Muscle of arm (tissue), 14 donors: ENCODE data around the gene PFKL. TPM values are rescaled to one million over a fixed set of nuclear protein-coding genes. Genes with fewer than 3 reads are reported as not detected.

Source experiments
- DNase-seq: peaks from one replicate; pipeline ENCODE4 v3.0.0-alpha.2; 2013
- long read RNA-seq, 11 donors: transcript quantifications; one replicate each; lab custom pipeline, GENCODE V29; 2026
- polyA plus RNA-seq, 12 donors: library from polyadenylated mRNA; unstranded; fragments of 120-200 nt; gene quantifications; one replicate each; pipeline ENCODE4 v1.2.1, GENCODE V29; 2013; ENCODE audit not compliant: insufficient read length in 12 of 12

PFKL gene
- polyA plus RNA-seq = 10 to 100 TPM in 11 of 12 donors, not detected in 1; 38.5 to 85.1 (median 52.2) TPM
- long read RNA-seq, donor 1, transcript PFKL-201 (22 exons, 2,912 nt) = major isoform, 25 of 145 reads
- long read RNA-seq, donor 1, partial matches to known transcripts = 118 of 145 reads
- long read RNA-seq, donor 1, other reads (novel, unspliced or antisense) = 0 of 145 reads
- long read RNA-seq, donor 2, transcript PFKL-201 (22 exons, 2,912 nt) = major isoform, 13 of 29 reads
- long read RNA-seq, donor 2, partial matches to known transcripts = 16 of 29 reads
- long read RNA-seq, donor 2, other reads (novel, unspliced or antisense) = 0 of 29 reads
- long read RNA-seq, donor 3, partial matches to known transcripts = 11 of 12 reads
- long read RNA-seq, donor 3, other reads (novel, unspliced or antisense) = 0 of 12 reads
- long read RNA-seq, donor 4, partial matches to known transcripts = 7 of 9 reads
- long read RNA-seq, donor 4, other reads (novel, unspliced or antisense) = 0 of 9 reads
- long read RNA-seq, donor 5, transcript PFKL-201 (22 exons, 2,912 nt) = major isoform, 23 of 49 reads
- long read RNA-seq, donor 5, partial matches to known transcripts = 14 of 49 reads
- long read RNA-seq, donor 5, other reads (novel, unspliced or antisense) = 6 of 49 reads
- long read RNA-seq, donor 6, transcript PFKL-201 (22 exons, 2,912 nt) = major isoform, 9 of 11 reads
- long read RNA-seq, donor 6, partial matches to known transcripts = 0 of 11 reads
- long read RNA-seq, donor 6, other reads (novel, unspliced or antisense) = 0 of 11 reads
- long read RNA-seq, donor 7, transcript PFKL-201 (22 exons, 2,912 nt) = major isoform, 5 of 5 reads
- long read RNA-seq, donor 7, partial matches to known transcripts = 0 of 5 reads
- long read RNA-seq, donor 7, other reads (novel, unspliced or antisense) = 0 of 5 reads
- long read RNA-seq, donor 8, transcript PFKL-201 (22 exons, 2,912 nt) = major isoform, 11 of 21 reads
- long read RNA-seq, donor 8, partial matches to known transcripts = 10 of 21 reads
- long read RNA-seq, donor 8, other reads (novel, unspliced or antisense) = 0 of 21 reads
- long read RNA-seq, donor 9, transcript PFKL-201 (22 exons, 2,912 nt) = major isoform, 7 of 25 reads
- long read RNA-seq, donor 9, partial matches to known transcripts = 17 of 25 reads
- long read RNA-seq, donor 9, other reads (novel, unspliced or antisense) = 0 of 25 reads
- long read RNA-seq, donor 10, transcript PFKL-201 (22 exons, 2,912 nt) = major isoform, 11 of 17 reads
- long read RNA-seq, donor 10, partial matches to known transcripts = 6 of 17 reads
- long read RNA-seq, donor 10, other reads (novel, unspliced or antisense) = 0 of 17 reads
- long read RNA-seq, donor 11, transcript PFKL-201 (22 exons, 2,912 nt) = major isoform, 11 of 37 reads
- long read RNA-seq, donor 11, partial matches to known transcripts = 26 of 37 reads
- long read RNA-seq, donor 11, other reads (novel, unspliced or antisense) = 0 of 37 reads

DNA sequence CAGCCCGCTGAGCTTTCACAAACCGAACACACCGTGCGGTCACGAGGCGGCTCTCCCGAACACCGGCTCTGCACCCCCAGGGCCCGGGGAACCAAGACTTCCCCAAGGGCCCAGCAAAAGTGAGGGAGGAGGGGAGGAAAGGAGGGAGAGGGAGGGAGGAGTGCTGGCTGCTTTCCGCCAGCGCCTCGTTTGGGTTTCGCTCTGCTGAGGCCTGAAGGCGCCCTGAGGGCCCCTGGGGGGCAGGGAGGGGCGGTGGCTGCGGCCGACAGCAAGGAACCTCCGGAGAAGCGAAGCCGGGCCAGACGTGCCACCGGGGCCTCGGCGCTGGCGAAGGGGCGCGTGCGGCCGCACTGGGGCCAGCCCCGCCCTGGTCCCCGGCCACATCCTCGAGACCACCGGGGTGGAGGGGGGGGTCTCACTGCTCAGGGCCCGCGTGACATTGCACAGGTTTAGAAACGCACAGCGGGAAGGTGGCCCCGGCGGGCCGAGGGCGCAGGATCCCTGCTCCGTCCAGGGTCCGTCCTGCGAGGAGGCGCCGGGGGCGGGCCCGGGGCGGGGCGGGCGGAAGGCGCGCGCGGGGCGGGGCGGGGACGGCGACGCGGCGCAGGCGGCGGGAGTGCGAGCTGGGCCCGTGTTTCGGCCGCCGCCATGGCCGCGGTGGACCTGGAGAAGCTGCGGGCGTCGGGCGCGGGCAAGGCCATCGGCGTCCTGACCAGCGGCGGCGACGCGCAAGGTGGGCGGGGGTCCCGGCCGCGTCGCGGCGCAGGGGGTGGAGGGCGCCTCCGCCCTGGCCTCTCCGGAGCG lies at the start of gene PFKL:
Gene PFKL (plus strand): TSS at position 596 of the 804 bp plus-strand sequence. CDS start 53 bp downstream, at position 649.
- peak; percentile 41 for DNase-seq

- no peak for DNase-seq
Observed at GRCh38 chr21:44253832-44254710, 45.8 kb upstream of the PFKL start.

DNA sequence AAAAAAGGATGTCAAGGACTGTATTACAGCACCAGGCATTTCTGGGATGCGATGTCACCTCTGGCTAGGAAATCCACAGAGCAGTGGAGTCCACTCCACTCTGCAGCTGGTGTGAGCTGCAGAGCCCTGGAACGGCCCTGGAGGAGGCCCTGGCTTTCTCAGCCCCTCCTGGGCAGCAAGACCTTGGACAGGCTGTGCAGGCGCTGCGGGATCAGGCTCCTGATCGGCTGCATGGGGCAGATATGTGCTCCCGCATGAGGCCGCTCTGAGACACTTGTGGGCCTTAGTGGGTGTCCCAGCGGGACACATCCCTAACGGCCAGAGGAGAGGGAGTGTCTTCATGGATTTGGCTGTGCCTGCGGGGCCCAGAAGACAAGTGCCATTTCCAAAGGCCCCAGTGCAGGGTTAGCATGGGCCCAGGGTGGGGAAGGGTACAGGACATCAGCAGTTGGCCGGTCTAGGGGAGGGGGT lies 44.3 kb upstream of the PFKL start:
- DNase-seq = no peak

GRCh38 chr21:44258056-44258725 lies 41.7 kb upstream of the PFKL start:
- DNase-seq = no peak

GRCh38 chr21:44259082-44259705 lies 40.7 kb upstream of the PFKL start:
- no peak for DNase-seq

- no peak for DNase-seq
Observed at GRCh38 chr21:44260066-44260465, 39.8 kb upstream of the PFKL start.

DNA sequence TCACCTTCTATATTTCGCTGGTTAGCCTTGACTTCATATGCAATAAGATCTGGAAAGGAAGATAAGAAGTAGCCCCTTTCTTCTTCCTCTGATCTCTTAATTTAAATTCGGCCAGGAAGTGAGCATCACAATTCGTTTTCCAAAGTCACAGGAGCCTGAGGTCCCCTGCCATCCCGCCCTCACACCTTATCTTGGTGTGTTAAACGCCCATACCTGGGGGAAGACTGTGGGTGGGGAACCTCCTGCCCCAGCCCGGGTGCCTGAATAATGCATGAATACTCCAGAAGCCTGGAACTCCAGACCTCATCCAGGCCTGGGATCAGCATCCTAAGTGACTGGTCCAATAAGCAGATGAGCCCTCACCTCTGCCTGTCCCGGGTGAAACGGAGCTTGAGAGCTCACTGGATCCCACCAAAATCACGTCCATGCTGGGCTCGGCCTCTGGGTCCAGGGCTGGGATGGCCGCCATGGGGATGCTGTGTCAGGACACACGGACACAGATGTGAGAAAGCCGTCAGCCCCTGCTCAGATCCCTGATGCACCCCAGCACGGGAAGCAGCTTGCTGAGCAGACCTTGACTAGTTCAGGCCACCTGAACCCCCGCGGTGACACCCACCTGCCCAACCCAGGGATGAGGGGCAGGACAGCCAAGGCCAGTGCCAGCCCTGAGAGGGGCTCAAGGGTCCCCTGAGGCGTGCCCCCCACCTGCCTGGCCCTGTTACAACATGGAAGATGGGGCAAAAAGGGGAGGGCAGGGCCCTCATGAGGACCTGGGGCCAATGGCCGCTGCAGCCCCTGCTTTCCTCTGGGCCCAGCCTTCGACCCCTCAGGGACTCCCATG lies 38.8 kb upstream of the PFKL start:
- DNase-seq = no peak

GRCh38 chr21:44261675-44262295 lies 38.1 kb upstream of the PFKL start, which contains the start of gene DNMT3L:
TSS of gene DNMT3L (minus strand) at chr21:44261897. CDS start at chr21:44261259, 638 bp downstream.
- no peak for DNase-seq

DNA sequence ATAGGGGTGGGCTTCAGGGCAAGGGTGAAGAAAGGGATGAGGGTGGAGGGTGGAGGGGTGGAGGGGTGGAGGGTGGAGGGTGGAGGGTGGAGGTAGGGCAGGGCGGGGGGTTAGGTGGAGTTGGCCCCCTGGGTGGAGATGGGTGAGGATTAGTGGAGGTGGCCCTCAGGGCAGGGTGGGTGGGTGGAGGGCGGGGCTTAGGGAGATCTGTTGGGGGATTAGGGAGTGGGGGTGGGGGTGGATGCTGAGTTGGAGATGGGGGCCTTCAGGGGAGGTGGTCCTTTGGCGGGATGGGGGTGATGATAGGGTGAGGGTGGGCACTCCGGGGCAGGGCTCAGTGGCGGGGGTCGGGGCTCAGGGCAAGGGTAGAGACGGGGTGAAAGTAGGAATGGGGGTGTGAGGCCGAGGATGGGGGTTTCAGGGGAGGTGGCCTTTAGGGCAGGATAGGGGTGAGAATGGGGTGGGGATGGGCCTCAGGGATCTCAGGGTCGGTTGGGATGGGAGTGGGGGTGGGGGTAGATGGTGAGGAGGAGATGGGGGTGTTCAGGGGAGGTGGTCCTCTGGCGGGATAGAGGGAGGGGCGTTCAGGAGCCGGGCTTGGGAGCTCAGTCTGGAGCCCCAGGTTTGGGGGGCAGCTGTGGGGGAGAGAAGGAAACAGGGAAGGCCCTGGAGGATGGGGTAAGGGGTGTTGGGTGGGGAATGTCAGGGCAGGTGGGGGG lies 37.4 kb upstream of the PFKL start:
- DNase-seq = no peak

GRCh38 chr21:44263221-44263760 lies 36.6 kb upstream of the PFKL start:
- no peak for DNase-seq

DNA sequence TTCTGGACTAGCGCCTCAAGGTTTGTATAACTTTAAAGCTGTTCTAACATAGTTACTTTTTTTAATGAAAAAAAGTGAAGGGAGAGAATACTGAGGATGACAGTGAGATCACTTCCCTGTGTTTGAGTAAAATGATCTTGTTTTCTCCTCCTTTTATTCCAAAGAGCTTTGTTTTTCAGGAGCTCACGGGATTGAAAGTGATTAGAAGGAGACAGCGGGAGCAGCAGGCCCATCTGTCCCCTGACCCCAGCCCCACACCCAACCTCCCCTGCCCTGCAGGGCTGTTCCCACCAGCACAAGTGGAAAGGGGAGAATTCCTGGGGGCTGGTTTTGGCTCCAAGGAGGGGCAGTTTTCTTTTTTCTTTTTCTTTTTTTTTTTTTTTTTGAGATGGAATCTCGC lies 36.1 kb upstream of the PFKL start:
- DNase-seq = no peak

GRCh38 chr21:44265734-44266270 lies 34.1 kb upstream of the PFKL start:
- no peak for DNase-seq

- DNase-seq = no peak
Observed at GRCh38 chr21:44267655-44268142, 32.2 kb upstream of the PFKL start.

GRCh38 chr21:44269090-44269489 lies 30.8 kb upstream of the PFKL start:
- DNase-seq = no peak
